ENCODE data around the gene SLC4A2.

The SLC4A2 gene

DNA sequence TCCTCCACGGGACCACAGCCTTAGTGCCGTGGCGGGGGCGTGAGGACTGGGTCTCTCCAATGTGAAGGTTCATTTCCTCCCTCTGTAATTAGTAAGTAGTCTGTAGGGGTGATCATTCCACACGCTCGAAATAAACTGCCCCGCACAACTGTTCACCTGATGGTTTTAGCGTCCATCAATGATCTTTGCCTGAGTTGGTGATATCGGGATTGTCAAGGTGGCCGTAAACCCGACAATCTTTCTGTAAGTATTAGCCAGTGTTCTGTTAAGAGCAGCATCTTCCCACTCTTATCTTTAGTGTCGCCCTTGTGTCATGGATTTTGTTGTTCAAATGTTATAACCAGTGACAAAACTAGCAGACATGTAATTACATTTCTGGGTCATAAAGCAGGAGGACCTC, 44.6 kb downstream of the SLC4A2 start:
- no peak for DNase-seq (ENCODE audit: extremely low read depth, low read depth)
- no peak for TF ChIP-seq CTCF (IDR thresholded peaks at IDR 0.05; ENCODE audit: low read depth, low read length, missing control alignments)
- no peak overlapping the region for H3K4me3 ChIP-seq (replicated peaks; ENCODE audit: low read depth, low read length)

- H3K4me3 ChIP-seq (replicated peaks; ENCODE audit: low read depth, low read length): no peak overlapping the region
- TF ChIP-seq CTCF (IDR thresholded peaks at IDR 0.05; ENCODE audit: low read depth, low read length, missing control alignments): no peak
- peak; percentile 77 for DNase-seq (ENCODE audit: extremely low read depth, low read depth)
These were observed 45.2 kb downstream of the SLC4A2 start for GRCh38 chr7:151104411-151105235.

GRCh38 chr7:151107882-151108281, 48.5 kb downstream of the SLC4A2 start:
- no peak for TF ChIP-seq CTCF (IDR thresholded peaks at IDR 0.05; ENCODE audit: low read depth, low read length, missing control alignments)
- no peak overlapping the region for H3K4me3 ChIP-seq (replicated peaks; ENCODE audit: low read depth, low read length)
- DNase-seq (ENCODE audit: extremely low read depth, low read depth): no peak

DNA sequence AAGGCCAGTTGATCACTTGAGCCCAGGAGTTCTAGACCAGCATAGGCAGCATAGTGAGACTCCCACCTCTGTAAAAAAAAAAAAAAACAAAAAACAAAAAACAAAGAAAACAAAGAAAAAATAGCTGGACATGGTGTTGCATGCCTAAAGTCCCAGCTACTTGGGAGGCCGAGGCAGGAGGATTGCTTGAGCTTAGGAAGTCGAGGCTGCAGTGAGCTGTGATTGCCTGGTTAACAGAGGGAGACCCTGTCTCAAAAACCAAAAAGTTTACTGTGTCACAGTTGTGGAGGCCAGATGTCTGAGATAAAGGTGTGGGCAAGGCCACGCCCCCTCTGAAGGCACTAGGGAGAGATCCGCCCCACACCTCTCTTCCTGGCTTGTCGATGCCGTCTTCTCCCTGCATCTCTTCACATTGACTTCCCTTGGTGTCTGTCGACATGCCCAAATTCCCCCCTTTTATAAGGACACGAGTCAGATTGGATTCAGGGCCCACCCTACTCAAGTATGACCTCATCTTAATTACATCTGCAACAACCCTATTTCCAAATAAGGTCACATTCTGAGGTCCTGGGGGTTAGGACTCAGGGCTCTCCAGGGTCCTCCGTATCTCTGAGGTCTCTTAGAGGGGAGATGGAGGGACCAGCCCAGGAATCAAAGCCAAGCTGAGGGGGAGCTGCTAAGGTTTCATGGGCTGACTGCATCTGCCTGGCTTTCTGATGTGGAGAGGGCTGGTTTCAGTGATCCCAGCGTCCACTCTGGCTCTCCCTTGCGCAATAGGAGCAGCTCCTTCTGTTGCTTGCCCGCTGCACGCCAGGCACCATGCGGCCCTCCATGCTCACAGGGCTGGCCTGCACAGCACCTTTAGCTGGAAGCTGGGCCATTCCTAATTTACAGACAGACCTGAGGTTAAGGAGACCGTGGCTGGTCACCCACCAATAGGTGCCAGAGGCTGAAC, 50.0 kb downstream of the SLC4A2 start:
- no peak for DNase-seq (ENCODE audit: extremely low read depth, low read depth)
- no peak for TF ChIP-seq CTCF (IDR thresholded peaks at IDR 0.05; ENCODE audit: low read depth, low read length, missing control alignments)
- no peak overlapping the region for H3K4me3 ChIP-seq (replicated peaks; ENCODE audit: low read depth, low read length)

DNA sequence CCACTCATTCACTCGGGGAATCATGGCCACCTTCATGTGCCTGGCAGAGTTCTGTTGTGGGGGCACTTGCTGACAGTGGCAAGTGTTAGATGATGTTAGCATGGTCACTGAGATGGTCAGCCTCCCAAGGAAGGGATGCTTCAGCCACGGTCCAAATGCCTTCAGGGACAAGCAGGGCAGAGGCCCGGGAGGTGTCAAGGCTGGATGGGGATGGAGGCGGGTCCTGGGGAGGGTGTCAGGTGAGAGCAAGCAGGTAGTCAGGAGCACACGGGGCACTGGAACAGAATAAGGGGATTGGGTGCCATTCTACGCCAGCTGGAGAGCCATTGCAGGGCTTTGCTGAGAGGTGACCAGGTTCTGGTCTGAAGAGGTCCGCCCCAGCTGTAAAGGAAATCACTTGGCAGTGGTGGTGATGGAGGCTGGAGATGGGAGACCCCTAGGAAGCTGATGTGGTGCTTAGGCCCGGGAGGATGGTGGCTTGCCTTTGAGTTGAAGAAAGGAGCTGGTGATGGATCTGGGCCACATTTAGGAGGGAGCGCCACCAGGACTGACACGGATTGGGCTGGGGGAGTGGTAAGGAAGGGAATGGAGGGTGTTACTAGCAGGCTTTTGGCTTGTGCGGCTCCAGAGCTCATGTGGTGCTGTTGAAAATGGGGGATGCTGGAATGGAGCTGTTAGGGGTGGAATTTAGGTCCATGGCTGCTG, 51.0 kb downstream of the SLC4A2 start:
- no peak for TF ChIP-seq CTCF (IDR thresholded peaks at IDR 0.05; ENCODE audit: low read depth, low read length, missing control alignments)
- DNase-seq (ENCODE audit: extremely low read depth, low read depth): no peak
- H3K4me3 ChIP-seq (replicated peaks; ENCODE audit: low read depth, low read length): no peak overlapping the region

DNA sequence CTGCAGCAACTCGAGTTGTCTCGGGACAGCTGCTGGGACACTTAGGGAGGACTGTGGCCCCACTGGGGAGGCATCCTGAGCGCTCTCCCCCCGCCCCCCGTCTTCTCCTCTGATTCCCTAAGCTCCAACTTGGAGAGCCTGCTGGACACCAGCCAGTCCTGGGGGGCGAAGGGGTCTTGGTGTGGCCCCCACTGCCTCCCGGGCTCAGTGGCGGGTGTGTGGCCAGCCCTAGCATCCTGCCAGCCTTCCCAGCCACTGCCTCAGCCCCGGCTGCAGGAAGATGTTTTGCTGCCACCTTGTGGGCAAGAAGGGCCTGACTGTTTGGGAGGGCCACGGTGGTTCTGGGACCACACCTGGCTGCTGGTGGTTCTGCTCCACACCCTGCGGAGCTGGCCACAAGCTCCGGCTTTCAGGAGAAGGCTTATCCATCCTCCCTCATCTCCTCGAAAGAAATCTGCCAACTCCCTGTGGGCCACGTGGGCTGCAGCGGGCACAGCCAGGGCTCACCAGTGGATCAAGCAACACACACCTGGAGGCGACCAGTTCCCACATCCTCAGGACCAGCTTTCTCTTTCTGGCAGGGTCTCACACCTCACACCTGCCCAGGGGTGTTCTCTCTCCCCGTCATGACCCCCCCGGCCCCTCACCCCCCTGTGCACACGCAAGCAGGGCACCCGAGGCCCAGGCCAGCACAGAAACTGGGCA, 51.7 kb downstream of the SLC4A2 start:
- no peak overlapping the region for H3K4me3 ChIP-seq (replicated peaks; ENCODE audit: low read depth, low read length)
- peak; percentile 73 for TF ChIP-seq CTCF (IDR thresholded peaks at IDR 0.05; ENCODE audit: low read depth, low read length, missing control alignments)
- no peak for DNase-seq (ENCODE audit: extremely low read depth, low read depth)
